ENCODE results near the gene UMODL1.

The UMODL1 gene

GRCh38 chr21:42142141-42142540 lies 71.0 kb downstream of the UMODL1 start:
- H3K36me3 ChIP-seq (ENCODE audit: control insufficient read depth, insufficient read depth, low read length) = no peaks in the 10 kb centered on the region
- H3K4me2 ChIP-seq (ENCODE audit: low read length) = no peak overlapping the region
- H3K4me3 ChIP-seq (ENCODE audit: low read depth, low read length) = no peak overlapping the region
- no peak overlapping the region for H3K27ac ChIP-seq
- no peaks in the 10 kb centered on the region for H3K27me3 ChIP-seq (ENCODE audit: control insufficient read depth, insufficient read depth, low read length)
- H3K4me1 ChIP-seq = no peaks in the 10 kb centered on the region
- TF ChIP-seq, protein P1, sequence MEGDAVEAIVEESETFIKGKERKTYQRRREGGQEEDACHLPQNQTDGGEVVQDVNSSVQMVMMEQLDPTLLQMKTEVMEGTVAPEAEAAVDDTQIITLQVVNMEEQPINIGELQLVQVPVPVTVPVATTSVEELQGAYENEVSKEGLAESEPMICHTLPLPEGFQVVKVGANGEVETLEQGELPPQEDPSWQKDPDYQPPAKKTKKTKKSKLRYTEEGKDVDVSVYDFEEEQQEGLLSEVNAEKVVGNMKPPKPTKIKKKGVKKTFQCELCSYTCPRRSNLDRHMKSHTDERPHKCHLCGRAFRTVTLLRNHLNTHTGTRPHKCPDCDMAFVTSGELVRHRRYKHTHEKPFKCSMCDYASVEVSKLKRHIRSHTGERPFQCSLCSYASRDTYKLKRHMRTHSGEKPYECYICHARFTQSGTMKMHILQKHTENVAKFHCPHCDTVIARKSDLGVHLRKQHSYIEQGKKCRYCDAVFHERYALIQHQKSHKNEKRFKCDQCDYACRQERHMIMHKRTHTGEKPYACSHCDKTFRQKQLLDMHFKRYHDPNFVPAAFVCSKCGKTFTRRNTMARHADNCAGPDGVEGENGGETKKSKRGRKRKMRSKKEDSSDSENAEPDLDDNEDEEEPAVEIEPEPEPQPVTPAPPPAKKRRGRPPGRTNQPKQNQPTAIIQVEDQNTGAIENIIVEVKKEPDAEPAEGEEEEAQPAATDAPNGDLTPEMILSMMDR (IDR thresholded peaks at IDR 0.05) = no peak
- no peak overlapping the region for H2AFZ ChIP-seq
- H3K9ac ChIP-seq = no peak overlapping the region
- H3K9me3 ChIP-seq (ENCODE audit: control insufficient read depth, low read length) = no peaks in the 10 kb centered on the region
- no peaks in the 10 kb centered on the region for H3K79me2 ChIP-seq

GRCh38 chr21:42142627-42143026 lies 71.5 kb downstream of the UMODL1 start:
- no peaks in the 10 kb centered on the region for H3K9me3 ChIP-seq (ENCODE audit: control insufficient read depth, low read length)
- no peak overlapping the region for H3K4me2 ChIP-seq (ENCODE audit: low read length)
- H3K4me3 ChIP-seq (ENCODE audit: low read depth, low read length) = no peak overlapping the region
- no peaks in the 10 kb centered on the region for H3K36me3 ChIP-seq (ENCODE audit: control insufficient read depth, insufficient read depth, low read length)
- H3K79me2 ChIP-seq = no peaks in the 10 kb centered on the region
- no peaks in the 10 kb centered on the region for H3K4me1 ChIP-seq
- H3K27me3 ChIP-seq (ENCODE audit: control insufficient read depth, insufficient read depth, low read length) = no peaks in the 10 kb centered on the region
- H3K27ac ChIP-seq = no peak overlapping the region
- H2AFZ ChIP-seq = no peak overlapping the region
- TF ChIP-seq, protein P1 (IDR thresholded peaks at IDR 0.05) = no peak
- no peak overlapping the region for H3K9ac ChIP-seq

- no peak overlapping the region for H3K4me3 ChIP-seq (ENCODE audit: low read depth, low read length)
- H3K9me3 ChIP-seq (ENCODE audit: control insufficient read depth, low read length) = no peaks in the 10 kb centered on the region
- no peak overlapping the region for H3K27ac ChIP-seq
- H3K36me3 ChIP-seq (ENCODE audit: control insufficient read depth, insufficient read depth, low read length) = no peaks in the 10 kb centered on the region
- TF ChIP-seq, protein P1 (IDR thresholded peaks at IDR 0.05) = no peak
- no peaks in the 10 kb centered on the region for H3K79me2 ChIP-seq
- no peak overlapping the region for H3K9ac ChIP-seq
- no peaks in the 10 kb centered on the region for H3K27me3 ChIP-seq (ENCODE audit: control insufficient read depth, insufficient read depth, low read length)
- no peaks in the 10 kb centered on the region for H3K4me1 ChIP-seq
- H3K4me2 ChIP-seq (ENCODE audit: low read length) = no peak overlapping the region
- H2AFZ ChIP-seq = no peak overlapping the region
These were observed 72.0 kb downstream of the UMODL1 start for GRCh38 chr21:42143111-42143510.

DNA sequence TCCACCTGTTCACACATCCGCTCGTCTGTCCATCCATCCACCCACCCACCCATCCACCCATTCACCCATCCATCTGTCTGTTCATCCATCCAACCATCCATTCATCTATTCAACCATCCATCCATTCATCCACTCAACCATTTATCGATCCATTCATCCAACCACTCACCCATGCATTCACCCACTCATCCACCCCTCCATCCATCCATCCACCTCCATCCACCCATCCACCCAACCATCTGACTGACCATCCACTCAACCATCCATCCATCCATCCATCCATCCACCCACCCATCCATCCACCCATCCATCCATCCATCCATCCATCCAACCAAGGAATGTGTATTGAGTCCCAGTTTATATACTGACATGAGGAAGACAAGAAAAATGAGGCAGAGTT lies 73.1 kb downstream of the UMODL1 start:
- Histone ChIP-seq H3K9me3 (ENCODE audit: control insufficient read depth, low read length) (no peaks in the 10 kb centered on the region), H3K27ac (no peak overlapping the region), H3K79me2 (no peaks in the 10 kb centered on the region), H3K4me3 (ENCODE audit: low read depth, low read length) (no peak overlapping the region), H3K27me3 (ENCODE audit: control insufficient read depth, insufficient read depth, low read length) (no peaks in the 10 kb centered on the region), H3K9ac (no peak overlapping the region), H2AFZ (no peak overlapping the region), H3K4me1 (no peaks in the 10 kb centered on the region), H3K36me3 (ENCODE audit: control insufficient read depth, insufficient read depth, low read length) (no peaks in the 10 kb centered on the region), H3K4me2 (ENCODE audit: low read length) (no peak overlapping the region)
- TF ChIP-seq, protein P1 (IDR thresholded peaks at IDR 0.05) = no peak

DNA sequence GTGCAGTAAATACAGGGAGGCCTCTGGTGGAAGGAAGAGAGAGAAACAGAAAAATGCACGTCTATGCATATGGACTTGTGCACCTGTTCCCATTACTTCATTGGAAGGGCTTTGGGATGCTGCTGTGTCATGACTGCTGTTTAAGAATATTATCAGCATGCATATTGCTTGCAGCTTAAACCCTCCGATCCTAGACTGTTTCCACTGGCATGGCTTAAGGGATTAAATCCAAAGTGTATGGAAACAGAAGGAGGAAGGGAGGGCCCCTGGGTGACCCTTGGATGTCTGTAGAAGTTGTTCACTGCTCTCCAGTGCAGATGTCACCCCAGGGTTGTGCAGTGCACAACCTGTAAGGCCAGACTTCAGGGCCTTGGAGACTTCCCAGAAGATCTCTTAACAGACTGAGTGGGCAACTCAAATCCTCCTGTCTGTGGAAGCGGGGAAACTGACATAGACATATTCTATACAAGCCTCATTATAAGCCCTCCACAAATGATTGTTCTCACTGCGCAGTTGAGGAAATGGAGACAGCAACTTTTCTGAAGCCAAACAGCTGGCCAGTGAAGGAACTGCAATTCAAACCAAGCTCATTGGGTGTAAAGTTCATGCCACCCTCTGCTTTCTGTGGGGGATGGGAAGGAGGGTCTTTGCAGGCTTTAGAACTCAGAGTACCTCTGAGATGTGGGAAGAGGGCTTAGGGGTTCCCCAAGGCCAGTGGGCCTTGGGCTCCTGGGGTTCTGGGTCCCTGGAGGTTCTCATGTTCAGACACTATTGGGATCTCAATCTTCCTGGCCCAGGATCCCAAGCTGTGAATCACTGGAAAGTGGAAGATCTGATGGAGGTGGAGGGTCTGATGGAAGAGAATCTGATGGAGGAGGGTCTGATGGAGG lies 73.8 kb downstream of the UMODL1 start:
- no peaks in the 10 kb centered on the region for H3K9me3 ChIP-seq (ENCODE audit: control insufficient read depth, low read length)
- H3K4me1 ChIP-seq = no peaks in the 10 kb centered on the region
- H3K36me3 ChIP-seq (ENCODE audit: control insufficient read depth, insufficient read depth, low read length) = no peaks in the 10 kb centered on the region
- H3K27ac ChIP-seq = no peak overlapping the region
- no peak overlapping the region for H3K4me3 ChIP-seq (ENCODE audit: low read depth, low read length)
- TF ChIP-seq, protein P1 (IDR thresholded peaks at IDR 0.05) = no peak
- no peaks in the 10 kb centered on the region for H3K79me2 ChIP-seq
- H3K27me3 ChIP-seq (ENCODE audit: control insufficient read depth, insufficient read depth, low read length) = no peaks in the 10 kb centered on the region
- H3K4me2 ChIP-seq (ENCODE audit: low read length) = no peak overlapping the region
- no peak overlapping the region for H3K9ac ChIP-seq
- H2AFZ ChIP-seq = no peak overlapping the region

Data from parathyroid adenoma (tissue), 2 donors.